ENCODE data around the gene PRKD1.

DNA sequence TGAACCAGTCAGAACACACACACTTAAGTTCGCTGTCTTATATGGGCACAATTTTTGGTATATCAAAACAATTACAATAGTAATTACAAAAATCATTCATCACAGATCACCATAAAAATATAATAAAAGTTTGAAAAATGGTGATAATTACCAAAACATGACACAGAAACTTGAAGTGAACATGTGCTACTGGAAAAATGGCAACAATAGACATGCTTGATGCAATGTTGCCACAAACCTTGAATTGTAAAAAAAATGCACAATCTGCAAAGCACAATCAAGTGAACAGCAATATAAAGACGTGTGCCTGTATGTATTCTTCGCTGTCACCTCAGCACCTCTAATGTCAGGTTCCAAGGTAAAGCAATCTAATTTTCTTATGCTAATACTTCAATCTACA is 117.6 kb downstream of the PRKD1 start:
- no peak for TF ChIP-seq YY1 (IDR thresholded peaks at IDR 0.05; ENCODE audit: insufficient read depth, insufficient read length)
- no peak for TF ChIP-seq SUZ12 (IDR thresholded peaks at IDR 0.05; ENCODE audit: extremely low read depth, insufficient read depth, insufficient read length)
- no peak for TF ChIP-seq ZNF274 (IDR thresholded peaks at IDR 0.05; ENCODE audit: low read depth, low read length)
